Brain pericyte (primary cell): ENCODE measurements around the gene BTG4.

Experiments
- DNase-seq: peaks from one replicate; pipeline ENCODE4 v3.0.0-alpha.2; 2012; ENCODE audit warnings: low read depth, low spot score

BTG4 gene

DNA sequence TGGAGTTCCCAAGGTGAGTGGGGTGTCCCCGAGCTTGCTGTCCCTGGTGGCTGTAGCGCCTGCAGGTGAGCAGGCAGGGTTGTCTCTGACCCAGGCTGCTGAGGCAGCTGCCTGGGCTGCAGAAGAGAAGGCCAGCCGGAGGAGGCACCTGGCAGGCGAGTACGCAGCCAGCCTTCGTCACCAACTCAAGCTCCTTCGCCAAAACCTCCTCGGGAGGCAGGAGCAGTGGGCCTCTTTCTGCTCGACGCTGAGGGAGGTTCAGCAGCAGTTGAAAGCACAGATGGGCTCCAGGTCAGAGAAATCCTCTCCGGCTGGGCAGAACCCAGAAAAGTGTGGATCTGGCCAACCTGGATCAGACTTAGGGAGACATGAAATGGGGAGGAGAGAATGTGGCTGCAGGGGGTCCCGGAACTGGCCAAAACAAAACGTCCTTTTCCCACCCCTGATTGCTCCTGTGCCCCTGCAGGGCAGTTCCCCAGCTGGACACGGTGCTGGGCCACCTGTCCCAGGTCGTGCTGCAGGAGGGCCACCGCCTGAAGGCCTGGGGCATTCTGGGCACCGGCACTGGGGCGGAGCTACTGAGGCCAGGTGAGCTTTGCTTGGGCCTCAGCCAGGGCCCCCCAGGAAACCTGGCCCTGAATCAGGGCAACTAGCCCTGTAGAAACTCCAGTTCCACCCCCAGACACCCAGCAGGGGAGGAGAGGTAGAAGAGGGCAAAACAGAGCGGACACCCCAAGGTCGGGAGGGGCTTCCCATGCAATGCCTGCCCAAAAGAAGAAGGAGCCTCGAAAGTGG is 56.7 kb downstream of the BTG4 start:
- DNase-seq: no peak

DNA sequence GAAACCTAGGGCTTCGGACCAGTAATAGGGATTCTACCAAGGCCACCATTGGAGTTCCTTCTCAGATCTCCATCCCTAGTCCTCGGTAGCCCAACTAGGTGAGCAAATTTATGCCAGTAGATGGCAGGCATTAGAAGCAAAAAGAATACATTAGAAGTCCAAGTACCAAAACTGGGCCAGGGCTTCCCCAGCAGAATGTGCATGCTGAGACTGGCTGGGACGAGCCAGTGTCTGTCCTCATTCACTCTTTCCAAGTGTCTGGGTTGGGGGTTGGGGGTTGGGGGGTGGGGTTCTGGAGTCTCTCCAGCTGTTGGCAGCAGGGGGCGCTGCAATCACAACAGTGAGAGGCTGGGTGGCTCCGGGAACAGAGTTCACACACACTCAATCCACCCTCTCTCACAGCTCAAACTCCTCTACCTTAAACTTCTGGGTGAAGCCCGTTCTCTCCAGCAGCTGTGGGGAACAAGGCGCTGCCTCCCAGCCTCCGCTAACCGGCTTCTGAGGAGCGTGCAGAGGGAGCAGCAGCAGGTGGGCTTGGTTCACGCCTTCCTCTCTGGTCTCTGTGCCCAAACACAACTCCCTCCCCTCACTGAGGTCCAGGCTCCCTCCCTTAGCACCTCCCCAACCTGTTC is 57.5 kb downstream of the BTG4 start:
- DNase-seq: no peak

DNA sequence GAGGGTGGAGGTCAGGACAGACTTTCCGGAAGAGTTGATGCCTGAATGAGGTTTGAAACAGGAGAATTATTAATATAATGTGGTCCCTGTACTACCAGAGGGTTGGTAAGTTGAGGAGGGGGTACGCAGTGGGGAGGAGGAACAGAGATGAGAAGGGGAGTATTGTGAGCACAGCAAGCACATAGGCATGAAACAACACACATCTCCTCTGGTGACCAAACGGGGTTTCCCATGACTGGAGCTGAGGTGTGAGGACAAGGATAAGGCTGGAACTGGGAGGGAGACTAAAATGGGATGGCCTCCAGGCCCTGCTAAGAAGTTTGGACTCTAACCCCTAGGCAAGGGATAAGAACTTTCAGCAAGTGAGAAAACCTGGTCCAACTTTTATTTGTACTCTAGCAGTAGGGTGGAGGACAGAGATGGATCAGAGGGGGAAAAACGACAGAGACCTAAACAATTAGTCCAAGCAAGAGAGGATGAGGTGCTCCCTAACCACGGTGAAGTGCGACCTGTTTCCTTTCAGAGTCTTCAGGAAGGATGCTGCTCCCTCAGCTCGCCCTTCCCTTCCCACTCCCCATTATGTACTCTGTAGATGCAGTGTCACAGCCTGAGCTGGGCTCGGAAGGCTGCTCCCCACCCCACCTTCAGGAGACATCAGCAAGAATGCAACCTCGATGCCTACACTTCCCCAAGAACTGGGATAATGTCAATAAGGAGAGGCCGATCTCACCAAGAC is 59.2 kb downstream of the BTG4 start:
- DNase-seq: no peak

DNA sequence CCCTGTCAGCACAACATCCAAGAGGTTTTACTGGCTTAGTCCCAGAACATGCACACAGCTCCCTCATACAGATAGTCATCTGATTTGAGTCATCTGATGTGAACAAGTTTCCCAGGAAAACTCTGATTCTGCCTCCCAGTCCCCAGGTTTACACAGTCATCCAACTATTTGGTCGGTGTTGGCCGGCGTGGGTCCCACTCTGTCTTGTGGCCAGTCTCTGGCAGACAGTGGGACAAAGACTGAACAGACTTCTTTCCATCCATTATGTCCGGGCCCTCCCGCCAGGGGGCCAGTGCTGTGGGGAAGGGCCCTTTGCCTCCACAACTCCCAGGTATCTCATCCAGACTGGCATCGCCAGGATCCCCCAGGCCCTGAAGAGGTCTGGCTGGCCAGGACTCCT is 60.0 kb downstream of the BTG4 start:
- no peak for DNase-seq

DNA sequence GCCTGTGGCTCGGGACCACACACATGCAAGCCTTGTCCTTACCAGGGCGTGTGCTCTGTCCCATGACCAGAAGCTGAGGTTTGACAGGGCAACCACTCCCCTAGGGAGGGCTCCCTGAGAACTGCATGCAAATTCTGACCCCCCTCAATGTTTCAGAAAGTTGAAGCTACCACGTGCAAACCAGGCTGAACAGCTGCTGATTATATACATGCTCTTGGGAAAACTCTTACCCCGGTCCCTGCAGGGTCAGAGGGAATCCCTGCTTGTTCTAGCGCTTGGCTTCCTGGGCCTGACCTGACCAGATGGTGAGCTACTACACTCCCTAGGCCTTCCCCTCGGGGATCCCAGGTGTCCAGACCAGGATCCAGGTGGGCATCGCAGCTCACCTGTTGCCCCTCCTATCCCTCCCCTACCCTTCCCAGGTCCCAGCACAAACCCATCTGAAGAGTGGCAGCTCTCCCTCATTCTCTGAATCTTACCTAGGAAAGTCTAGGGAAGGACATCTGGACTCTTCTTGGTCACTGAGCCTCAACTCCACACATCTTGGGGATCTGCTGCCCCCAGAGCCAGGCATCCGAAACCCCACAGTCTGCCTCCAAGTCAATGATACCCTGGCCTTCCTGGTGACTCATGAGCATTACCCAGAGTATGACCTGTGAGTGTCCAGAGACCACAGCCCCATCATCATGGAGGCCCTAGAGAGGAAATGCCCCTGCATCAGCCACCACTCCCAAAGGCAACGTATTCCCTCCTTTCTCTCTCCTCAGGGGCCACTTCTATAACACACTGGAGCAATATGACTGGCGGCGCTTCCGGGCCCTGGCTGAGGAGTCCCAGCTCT is 61.5 kb downstream of the BTG4 start:
- no peak for DNase-seq

DNA sequence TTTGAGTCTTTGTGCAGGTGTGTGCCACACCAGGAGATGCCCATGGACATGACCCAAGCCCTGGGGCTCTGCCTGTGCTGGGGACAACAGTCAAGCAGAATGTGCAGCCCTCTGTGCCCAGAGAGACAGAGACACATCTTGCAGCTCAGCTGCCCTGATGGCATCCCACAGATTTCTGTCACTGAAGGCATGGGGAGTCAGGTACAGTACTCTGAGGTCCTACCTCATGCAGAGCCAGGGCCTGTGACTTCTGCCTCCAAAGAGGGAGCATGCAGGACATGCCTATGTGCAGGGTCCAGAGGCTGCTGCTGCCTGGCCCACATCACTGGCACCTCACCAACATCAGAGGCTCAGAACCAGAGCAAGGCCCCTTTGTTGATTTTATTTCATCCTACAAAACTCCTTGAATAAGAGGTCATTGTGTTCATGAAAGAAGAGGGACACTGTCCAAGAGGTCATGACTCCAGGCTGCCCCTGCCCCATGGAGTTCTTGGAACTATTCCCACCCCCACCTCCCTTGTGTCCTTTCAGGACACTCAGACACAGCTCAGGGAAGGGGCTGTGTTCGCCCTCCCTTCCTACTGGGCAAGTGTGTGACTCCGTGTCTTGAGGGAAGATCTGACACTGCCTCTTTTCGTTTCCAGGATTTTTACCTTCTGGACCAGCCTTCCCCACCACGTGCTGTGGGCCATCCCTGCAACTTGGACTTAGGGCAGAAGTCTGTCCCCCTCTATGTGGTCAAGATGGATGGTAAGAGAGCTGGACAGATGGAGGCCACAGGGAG is 62.3 kb downstream of the BTG4 start:
- DNase-seq: no peak

DNA sequence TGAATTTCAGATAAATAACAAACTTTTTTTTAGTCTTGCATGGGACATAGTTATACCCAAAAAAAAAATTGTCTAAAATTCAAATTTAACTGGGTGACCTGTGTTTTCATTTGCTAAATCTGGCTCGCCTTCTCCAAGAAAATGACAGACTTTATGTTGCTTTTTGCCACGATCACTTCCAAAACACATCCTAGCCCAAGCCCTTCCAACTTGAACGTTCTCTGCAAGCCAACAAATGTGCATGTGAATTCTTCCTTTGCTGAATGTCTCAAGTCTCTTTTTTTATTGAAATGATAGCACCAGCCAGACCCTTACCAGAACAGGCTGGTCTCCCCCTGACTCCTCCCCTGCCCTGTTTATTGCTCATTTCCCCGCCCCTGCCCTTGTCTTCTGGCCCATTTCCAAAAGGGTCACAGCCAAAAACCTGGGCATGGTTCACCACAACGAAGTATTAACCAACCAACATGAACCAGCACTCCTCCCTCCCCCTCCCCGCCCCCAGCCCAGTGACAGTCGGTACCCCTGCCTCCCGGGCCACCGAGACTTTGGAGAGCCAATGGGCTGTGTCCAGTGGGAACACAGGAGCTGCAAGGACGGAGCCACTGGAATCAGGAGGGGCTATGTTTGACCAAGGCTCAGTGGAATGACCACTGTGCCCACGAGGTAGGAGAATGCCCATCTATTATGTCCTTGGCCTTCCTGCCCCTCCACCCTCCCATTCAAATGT is 63.2 kb downstream of the BTG4 start:
- no peak for DNase-seq

DNA sequence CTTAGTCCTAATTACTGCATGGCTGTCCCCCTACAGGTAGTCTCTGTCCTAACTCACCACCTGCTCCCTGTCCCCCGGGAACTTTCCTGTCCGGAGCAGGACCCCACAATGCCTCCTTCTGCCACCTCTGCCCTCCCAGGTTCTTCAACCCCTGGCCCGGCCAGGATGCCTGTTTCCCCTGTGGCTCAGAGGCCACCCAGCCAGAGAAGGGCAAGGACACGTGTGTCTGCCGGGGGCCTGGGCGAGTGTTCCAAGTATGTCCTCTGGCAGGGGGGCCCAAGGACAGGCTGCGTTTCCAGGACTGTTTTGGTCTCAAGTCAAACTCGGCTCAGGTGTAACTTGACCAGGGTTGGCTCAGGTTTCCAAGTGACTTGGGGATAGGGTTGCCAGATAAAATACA is 63.8 kb downstream of the BTG4 start:
- DNase-seq: no peak

DNA sequence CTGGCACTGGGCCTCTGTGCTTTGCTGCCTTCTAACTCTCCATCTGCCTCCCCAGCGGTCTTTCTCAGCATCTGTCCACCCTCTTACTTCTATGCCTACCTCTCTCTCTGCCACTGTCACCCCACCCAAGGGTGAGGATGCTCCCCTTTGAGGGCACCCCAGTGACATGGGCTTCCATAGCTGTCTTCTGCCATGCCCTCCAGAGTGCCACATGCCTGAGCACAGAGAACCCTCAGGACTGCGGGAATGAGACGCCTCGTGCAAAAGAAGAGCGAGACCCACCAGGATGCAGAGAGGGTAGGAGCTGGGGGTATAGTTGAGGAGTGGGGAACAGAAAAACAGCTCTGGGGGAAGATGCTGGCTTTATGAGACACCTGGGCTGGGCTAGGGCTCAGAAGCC is 64.3 kb downstream of the BTG4 start:
- no peak for DNase-seq

DNA sequence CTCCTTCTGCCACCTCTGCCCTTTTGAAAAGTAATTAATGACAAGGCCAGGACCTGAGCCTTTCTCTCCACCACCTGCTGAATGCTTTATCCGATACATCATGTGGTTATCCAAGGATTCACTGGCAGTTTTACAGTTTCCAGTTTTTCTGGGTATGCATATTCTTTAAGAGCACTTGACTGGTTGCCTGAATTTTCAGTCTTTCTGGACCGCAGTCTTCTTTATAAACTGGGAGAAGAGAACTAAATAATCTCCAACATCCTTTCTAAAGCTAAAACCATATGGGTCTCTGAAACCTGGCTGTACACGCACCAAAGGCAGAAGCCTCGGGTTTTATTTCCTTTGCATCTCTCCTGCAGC is 65.1 kb downstream of the BTG4 start:
- no peak for DNase-seq

DNA sequence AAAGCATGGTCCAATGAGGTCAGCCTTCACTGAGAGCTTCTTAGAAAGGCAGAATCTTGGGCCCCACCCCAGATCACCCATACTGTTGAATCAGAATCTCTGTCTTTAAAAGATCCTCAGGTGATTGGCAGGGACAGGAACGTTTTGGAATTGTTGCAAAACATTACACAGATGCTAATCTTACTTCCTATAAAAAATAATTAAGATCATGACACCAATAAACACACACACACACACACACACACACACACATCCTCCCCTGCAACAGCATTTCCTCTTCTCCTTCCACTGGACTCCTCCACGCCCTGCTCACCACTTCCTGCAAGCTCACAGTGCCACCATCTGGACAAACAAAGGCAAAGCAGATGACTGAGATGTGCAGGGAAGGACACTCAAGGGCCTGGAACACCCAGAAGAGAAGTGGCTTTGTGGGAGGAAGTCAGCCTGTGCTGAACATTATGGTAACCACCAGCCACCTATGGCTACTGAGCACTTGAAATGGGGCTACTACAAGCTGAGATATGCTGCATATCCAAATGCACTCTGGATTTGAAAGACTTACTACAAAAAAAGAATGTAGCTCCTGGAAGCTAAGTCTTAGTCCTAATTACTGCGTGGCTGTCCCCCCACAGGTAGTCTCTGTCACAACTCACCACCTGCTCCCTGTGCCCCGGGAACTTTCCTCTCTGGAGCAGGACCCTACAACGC is 65.6 kb downstream of the BTG4 start:
- peak; percentile 48 for DNase-seq

DNA sequence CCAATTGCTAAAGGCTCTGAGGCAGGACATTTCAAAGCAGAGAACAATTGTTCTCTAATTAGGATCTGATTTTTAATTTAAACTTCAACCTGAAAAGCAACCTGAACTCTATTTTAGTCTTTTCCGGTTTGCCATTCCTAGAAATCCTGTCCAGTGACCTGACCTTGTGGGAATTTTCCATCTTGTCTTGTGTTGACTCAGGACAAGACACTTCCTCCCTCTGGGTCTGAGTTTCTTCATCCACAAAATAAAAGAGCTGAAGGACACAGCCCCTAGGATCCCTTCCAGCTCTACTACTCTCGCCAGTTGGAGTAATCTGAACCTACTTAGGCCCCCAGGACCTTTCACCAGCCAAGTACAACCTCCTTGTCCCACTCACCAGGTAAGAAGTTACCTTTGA is 66.6 kb downstream of the BTG4 start:
- no peak for DNase-seq
